IPS-18c (cell line): ENCODE data around the gene RPTOR.
"Not testable (repeated sequence)": the region's sequence is repeated elsewhere in the genome, so short reads cannot be mapped to it uniquely, and the experiment has no call there.

Experiments used
- H3K4me3 ChIP-seq: 2 replicates; pipeline ENCODE4 v1.7.0; 2013; ENCODE audit warnings: low read depth, mild to moderate bottlenecking, low read length, moderate library complexity; ENCODE audit not compliant: insufficient read depth
- H3K9me3 ChIP-seq: one replicate; pipeline ENCODE4 v1.6.1; 2013; ENCODE audit warnings: mild to moderate bottlenecking, low read length, moderate library complexity; ENCODE audit not compliant: control insufficient read depth, insufficient read depth

Gene RPTOR

DNA sequence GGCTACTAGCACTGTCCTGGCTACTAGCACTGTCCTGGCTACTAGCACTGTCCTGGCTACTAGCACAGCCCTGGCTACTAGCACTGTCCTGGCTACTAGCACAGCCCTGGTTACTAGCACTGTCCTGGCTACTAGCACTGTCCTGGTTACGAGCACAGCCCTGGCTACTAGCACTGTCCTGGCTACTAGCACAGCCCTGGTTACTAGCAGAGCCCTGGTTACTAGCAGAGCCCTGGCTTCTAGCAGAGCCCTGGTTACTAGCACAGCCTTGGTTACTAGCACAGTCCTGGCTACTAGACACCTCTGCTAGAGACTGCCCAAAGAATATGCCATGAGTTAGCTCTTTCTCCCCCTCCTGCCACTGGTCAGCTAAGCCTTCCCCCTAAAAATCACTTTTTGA is 200.1 kb downstream of the RPTOR start:
- H3K9me3 ChIP-seq, result not testable (repeated sequence)

DNA sequence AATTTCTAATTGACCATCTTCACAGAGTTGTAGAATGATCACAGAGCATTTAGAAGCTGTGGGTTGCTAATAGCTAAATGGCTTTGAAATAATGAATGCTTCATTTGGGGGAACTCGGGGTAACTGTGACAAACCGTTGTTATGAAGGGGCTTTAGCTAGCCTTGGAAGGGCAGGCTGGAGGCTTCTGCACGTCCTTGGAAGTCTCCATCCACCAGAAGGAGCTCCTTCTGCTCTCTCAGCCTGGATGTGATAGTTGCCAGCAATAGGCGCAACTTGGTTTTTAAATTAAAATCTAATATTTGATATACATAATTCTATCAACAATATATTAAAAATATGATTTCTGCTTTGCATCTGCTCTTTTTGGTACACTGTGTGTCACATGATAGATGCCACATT is 200.5 kb downstream of the RPTOR start:
- Histone ChIP-seq H3K4me3 (no peak overlapping the region), H3K9me3 (no peaks in the 10 kb centered on the region)

More for the DNA sequence above, 200.1 kb downstream of the RPTOR start:
- H3K4me3 ChIP-seq, result not testable (repeated sequence)

DNA sequence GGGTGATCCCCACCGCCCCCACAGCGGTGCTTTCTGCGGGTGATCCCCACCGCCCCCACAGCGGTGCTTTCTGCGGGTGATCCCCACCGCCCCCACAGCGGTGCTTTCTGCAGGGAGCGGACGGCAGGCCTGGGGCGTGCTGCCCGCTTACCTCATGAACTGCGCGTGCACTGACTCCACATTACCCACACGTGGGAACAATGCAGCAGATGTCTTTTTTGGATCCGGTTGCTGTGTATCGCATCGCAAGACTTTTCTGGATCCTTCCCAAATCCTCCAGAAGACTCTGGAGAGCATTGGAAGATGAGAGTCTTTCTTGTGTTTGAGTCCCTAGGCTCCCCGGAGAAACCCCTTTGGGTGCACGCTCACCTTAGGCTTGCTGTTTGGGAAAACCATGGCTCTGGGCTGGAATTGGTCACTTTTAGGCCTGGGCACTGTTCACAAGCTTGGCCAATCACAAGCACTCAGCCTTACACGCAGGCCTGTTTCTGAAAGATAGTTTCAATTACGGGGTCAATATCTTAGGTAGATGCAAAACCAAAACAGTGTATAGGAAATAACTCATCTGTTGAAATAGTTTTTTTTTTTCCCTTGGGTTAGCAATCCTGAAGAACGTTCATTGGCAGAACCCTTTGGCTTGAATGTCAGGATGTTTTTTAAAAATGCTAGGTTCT is 201.8 kb downstream of the RPTOR start:
- H3K9me3 ChIP-seq, result no peaks in the 10 kb centered on the region
- no peak overlapping the region for H3K4me3 ChIP-seq

DNA sequence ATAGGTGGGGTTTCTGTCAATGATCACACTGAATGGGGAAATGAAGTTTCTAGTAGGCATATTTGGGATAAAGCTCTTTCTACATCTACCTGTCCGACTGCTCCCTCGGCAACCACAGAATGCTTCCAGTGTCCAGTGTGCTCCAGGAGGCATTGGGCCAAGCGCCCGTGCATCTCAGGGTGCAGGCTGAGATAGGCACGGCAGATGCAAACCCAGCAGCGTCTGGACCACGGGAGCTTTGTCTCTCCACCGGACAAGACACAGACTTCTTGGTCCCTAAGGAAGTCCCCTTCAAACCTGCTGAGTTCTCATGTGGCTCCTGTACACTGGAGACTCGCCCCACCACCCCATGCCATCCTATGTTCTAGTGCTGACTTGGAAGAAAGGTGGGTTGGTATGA is 202.8 kb downstream of the RPTOR start:
- Histone ChIP-seq H3K4me3 (no peak overlapping the region), H3K9me3 (no peaks in the 10 kb centered on the region)

DNA sequence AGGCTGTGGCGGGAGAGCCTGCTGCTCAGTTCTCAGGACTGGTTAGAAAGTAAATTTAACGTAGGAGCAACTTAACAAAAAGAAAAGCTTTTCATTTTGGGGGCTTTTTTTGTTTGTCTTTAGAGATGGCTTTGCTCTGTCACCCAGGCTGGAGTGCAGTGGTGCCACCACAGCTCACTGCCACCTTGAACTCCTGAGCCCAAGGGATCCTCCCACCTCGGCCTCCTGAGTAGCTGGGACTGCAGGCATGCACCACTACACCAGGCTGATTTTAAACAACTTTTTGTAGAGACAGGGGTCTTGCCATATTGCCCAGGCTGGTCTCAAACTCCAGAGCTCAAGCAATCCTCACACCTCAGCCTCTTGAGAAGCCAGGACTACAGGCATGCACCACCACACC is 205.0 kb downstream of the RPTOR start:
- H3K4me3 ChIP-seq, result no peak overlapping the region
- H3K9me3 ChIP-seq, result no peaks in the 10 kb centered on the region

DNA sequence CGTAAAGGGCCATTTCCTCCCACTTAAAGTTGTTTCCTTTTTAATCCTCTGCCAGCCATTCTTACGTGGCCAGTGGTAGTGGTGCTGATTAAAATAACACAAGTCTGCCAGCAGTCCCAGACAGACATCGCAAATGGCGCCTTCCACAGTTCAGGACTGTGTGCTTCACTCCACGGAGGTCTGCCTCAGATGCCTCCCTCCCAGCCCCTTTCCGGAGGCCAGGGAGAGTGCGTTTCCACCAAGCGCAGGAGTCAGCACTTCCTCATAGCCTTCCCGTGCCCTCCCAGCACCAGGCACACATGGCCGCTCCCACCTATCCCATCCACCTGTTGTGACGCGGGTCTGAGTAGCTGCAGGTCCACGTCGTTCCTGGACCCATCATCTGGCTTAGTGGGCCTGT is 205.6 kb downstream of the RPTOR start:
- no peak overlapping the region for H3K4me3 ChIP-seq
- H3K9me3 ChIP-seq, result no peaks in the 10 kb centered on the region

DNA sequence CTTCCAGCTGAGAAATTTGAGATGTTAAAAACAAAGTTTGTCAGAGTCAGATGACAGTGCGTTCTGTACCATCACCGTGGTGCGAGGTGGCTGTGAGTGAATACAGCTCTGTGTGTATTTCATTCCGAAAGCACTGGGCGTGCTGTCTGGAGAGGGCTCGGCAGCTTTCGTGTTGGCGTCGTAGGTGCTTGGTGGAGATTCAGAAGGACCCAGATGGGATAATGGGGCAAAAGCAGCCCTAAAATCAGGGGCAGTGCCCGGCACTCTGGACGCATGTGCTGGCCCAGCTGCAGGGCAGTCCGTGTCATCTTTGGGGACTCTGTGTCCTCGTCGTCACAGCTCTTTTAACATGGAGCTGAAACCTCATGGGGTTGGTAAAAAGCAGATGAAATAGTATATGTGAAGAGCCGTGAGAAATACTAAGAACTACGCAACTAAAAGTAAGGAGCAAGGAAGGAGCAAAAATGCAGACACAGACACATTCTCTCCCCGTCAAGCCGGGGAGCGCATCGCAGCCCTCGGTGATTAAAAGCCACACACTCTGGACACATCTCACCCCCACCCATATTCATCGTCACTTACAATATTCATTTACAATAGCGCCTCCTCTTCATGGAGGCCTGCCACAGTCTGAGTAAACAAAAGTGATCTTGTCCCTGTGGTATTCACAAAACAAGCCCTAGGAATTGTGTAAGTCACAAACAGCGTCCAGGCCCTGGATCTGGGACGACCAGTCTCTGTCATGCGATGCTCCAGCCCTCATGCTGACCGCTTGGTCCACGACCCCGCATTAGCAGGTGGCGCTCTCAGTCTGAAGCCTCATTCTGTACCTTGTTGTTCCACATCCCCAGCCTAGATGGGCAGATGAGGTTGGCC is 206.7 kb downstream of the RPTOR start:
- H3K4me3 ChIP-seq, result no peak overlapping the region

DNA sequence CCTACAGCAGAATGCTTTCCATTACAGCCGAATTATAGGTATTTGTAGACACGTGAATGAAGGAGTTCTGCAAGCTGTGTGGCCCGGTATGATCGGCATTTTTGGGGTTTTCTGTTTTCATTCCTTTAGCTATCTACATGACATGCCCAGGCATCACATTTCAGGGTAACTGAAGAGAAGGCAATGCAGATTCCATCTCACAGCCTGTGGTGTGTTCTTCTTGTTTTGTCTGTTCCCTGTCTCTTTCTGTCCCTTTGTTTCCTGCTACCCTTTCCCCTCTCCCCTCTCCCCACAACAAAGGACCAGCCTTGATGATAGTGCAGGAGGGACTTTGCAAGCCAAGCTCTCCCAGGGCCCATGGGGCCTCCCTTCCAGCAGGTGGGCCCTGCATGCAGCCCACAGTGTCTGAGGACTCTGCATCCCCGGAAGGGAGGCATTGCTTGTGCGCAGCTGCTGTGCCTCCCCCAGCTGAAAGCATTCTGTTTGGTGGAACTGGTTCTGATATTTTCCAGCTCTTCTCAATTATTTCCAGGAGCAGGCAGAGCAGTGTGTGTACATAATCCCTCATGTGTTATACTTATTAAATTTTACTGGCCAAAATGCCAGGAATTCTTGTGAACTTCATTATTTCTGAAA is 207.4 kb downstream of the RPTOR start:
- H3K9me3 ChIP-seq, result no peaks in the 10 kb centered on the region
- no peak overlapping the region for H3K4me3 ChIP-seq

More for the DNA sequence above, 206.7 kb downstream of the RPTOR start:
- H3K9me3 ChIP-seq, result no peaks in the 10 kb centered on the region

DNA sequence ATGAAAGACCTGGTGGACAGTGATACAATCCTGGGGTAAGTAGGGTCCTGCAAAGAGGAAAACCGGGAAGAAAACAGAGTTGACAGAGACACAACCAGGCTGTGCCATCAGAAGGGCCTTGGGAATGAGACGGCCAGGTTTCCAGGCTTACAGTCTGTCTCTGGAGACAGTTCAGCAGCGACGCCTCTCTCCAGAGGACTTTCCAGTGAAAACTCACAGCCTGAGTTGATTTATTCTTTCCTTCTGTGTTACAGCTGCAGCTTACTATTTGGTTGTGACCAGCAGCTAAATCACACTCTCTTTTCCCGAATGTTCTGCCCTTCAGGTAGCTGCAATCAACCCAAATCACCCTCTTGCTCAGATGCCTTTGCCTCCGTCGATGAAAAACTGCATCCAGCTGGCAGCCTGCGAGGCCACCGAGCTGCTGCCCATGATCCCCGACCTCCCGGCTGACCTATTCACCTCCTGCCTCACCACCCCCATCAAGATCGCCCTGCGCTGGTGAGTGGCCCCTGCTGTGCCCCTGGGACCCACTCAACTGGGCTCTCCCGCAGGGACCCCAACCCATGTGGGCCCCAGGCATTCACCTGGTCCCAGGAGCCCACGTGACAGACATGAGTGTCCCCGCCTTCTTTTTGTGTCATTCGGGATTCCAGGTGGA is 209.2 kb downstream of the RPTOR start:
- Histone ChIP-seq H3K9me3 (no peaks in the 10 kb centered on the region), H3K4me3 (no peak overlapping the region)

DNA sequence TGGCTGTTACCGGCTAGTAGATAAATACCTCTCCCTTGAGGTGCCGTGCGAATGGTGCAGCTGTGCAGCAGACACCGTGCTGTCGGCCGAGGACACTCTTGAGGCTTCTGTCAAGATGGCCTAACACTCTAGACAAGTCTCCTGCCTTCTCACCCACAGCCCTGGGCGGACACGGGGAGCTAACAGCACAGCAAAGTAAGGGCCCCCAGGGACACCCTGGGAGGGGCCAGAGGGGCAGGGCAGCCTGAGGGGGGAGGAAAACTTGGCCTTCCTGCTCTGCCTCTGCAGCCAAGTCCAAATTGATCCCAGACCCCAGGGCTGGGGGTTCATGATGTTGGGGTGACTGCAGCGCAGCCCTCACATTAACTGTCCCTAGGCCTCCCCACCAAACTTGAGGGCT is 210.2 kb downstream of the RPTOR start:
- no peaks in the 10 kb centered on the region for H3K9me3 ChIP-seq
- H3K4me3 ChIP-seq, result no peak overlapping the region

DNA sequence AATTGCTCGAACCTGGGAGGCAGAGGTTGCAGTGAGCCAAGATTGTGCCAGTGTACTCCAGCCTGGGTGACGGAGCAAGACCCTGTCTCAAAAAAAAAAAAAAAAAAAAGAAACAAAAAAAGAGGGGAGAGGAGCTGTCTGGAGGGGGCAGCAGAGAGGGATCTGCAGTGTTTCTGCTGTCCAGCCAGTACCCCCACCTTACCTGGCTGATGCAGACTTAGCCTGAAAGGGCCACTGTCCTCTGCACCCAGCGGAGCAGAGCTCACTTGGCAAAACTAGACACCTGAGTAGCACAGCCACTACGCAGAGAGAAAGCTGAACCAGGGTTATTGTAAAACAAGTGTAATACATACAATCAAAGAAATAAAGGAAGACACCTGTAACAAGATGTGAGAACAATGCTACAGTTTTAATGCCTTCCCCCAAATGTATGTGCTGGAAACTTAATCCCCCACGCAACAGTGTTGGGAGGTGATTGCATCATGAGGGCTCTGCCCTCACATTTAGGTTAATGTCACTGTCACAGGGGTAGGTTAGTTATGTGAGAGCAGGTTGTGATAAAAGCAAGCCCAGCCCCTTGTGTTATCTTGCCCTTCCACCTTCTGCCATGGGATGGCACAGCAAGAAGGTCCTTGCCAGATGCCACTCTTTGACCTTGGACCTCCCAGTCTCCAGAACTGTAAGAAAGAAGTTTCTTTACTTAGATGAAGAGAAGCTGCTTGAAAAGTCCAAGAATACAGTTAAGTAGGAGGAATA is 211.2 kb downstream of the RPTOR start:
- no peaks in the 10 kb centered on the region for H3K9me3 ChIP-seq
- H3K4me3 ChIP-seq, result no peak overlapping the region

DNA sequence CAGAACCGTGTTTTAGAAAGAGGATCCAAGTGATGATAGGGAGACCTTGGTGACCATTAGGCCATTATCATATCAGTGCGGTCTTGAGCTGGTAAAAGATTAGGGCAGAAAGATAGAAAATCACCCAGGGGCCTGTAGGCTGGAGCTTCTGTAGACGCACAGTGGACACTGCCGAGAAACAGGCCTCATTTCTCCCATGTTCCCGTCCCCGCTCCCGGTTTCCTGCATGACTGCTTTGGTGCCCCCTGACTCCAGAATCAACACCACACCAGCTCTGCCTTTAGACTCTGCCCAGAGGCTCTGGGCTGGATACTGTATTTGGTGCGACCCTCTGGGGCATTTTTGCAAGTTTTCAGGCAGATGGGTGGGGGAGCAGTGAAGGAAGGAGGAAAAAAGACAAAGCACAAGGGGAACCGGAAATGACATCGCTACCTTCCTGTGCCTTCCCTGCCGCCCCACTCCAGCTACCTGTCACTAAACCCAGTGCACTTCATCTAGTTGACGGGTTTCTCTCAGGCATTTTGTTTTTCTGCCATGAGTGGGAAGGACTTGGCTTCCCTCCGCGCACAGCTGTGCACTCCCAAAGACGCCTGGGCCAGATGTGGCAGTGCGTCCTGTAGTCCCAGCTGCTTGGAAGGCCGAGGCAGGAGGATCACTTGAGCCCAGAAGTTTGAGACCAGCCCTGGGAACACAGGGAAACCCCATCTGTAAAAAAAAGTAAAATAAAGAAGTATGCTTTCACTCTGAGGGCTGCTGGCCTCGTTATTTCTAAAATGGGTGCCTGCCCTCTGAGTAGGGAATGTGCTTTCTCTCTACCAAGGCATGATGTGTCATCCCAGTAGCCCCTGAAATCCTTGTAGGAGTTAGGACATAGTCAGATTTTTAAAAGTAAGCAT is 214.1 kb downstream of the RPTOR start:
- no peak overlapping the region for H3K4me3 ChIP-seq
- H3K9me3 ChIP-seq, result no peaks in the 10 kb centered on the region

DNA sequence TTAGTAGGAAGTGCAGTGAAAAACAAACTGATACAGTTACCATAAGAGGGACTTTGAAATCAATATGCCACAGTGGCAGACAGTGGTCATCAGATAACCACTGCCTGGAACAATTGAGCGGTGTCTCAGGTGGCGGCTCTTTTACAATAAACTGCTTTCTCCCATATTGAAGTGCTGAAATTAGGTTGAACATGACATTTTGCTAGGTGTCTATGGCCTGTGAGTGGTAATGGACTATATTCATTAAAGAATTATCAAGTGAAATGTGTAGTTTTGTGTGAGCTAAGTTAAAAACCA is 214.7 kb downstream of the RPTOR start:
- no peak overlapping the region for H3K4me3 ChIP-seq
- no peaks in the 10 kb centered on the region for H3K9me3 ChIP-seq

DNA sequence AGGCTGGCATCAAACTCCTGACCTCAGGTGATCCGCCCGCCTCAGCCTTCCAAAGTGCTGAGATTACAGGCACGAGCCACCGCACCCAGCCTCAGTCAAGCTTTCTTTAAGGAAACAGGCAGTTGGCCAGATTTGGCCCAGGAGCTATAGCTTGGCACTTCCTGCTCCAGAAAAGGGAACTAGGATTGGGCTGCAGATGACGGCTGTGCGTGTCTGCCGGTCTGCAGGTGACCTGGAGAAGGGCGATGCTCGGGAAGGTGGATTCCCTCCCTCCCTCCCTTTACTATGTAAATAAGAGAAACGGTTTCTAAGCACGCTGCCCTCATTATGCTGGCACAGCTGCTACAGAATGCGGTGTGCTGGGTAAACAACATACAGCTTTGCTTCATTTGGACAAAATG is 215.9 kb downstream of the RPTOR start:
- H3K9me3 ChIP-seq, result no peaks in the 10 kb centered on the region
- H3K4me3 ChIP-seq, result no peak overlapping the region

DNA sequence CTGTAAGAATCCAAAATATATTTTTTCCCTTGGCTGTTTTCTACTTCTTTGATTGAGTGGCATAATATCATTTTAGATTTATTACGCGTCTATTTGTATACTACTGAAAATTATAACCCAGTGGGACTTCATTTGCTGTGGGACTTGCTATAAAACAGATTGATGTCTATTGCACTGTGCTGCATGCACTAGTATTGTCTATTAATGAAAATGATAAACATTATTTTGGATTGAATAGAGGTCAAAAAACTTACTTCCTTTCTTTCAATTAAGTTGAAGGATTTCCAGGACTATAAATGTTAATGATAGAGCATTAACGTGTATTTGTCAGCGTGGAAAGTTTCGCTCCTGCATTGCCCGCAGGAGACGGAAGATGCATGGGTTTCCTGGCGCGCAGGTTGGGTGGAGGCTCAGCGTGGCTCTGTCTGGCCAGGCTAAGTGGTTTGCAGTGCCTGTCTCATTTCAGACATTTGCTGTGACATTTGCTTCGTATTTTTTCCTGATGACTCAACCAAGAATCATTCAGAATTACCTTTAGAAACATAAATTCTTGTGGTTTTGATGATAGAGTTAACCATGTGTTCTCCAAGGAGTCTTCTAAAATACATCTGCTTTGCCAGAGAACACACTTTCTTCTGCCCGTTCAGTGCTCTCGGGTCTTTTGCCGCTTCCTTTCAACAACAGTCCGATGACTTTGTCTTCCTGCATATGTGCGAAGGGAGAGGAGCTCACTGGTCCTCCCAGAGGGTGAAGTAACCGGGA is 216.7 kb downstream of the RPTOR start:
- no peaks in the 10 kb centered on the region for H3K9me3 ChIP-seq
- no peak overlapping the region for H3K4me3 ChIP-seq

DNA sequence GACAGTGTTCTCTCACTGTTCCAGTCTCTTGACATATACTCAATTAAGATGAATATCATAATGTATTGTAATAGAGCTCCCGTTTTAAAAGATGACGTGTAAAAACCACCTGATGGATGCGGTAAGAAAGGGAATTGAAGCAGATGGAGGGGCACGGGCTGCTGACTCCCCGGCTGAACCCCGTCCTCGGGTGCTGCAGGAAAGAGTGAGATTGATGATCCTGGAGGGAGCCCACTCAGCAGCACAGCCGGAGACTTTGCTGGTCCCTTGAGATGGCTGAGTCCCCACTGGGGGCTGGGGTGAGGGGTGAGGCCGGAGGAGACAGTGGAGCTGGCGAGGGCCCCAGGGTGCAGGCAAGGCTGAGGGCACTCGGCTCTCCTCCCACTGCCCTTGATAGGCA is 217.4 kb downstream of the RPTOR start:
- no peaks in the 10 kb centered on the region for H3K9me3 ChIP-seq
- no peak overlapping the region for H3K4me3 ChIP-seq
